GM18498 (cell line): ENCODE data around the gene KIRREL3.

Experiments used
- ATAC-seq: cut with Tn5 transposase; IDR thresholded peaks from one replicate; pipeline ENCODE4 v1.9.1; 2021; ENCODE audit warnings: mild to moderate bottlenecking, moderate library complexity; ENCODE audit not compliant: unreplicated experiment

Gene KIRREL3

GRCh38 chr11:126589492-126589803 lies 411.1 kb downstream of the KIRREL3 start:
- ATAC-seq = no peak

GRCh38 chr11:126588630-126589491 lies 411.7 kb downstream of the KIRREL3 start:
- no peak for ATAC-seq

GRCh38 chr11:126587541-126587940 lies 413.0 kb downstream of the KIRREL3 start:
- no peak for ATAC-seq

- ATAC-seq = no peak
Measured at GRCh38 chr11:126585774-126586491, 414.6 kb downstream of the KIRREL3 start.

- no peak for ATAC-seq
Measured at GRCh38 chr11:126585388-126585773, 415.2 kb downstream of the KIRREL3 start.

- no peak for ATAC-seq
Measured at GRCh38 chr11:126583594-126584427, 416.8 kb downstream of the KIRREL3 start.

- no peak for ATAC-seq
Measured at GRCh38 chr11:126583101-126583500, 417.5 kb downstream of the KIRREL3 start.

GRCh38 chr11:126581871-126582648 lies 418.5 kb downstream of the KIRREL3 start:
- ATAC-seq = no peak

GRCh38 chr11:126578426-126578825 lies 422.1 kb downstream of the KIRREL3 start:
- ATAC-seq = no peak

GRCh38 chr11:126578021-126578420 lies 422.5 kb downstream of the KIRREL3 start:
- ATAC-seq = no peak

GRCh38 chr11:126575849-126576248 lies 424.7 kb downstream of the KIRREL3 start:
- no peak for ATAC-seq

GRCh38 chr11:126573325-126573978 lies 427.1 kb downstream of the KIRREL3 start:
- no peak for ATAC-seq

GRCh38 chr11:126570489-126570888 lies 430.1 kb downstream of the KIRREL3 start:
- no peak for ATAC-seq

- ATAC-seq = no peak
Measured at GRCh38 chr11:126567419-126567818, 433.2 kb downstream of the KIRREL3 start.

GRCh38 chr11:126564566-126564965 lies 436.0 kb downstream of the KIRREL3 start:
- no peak for ATAC-seq

GRCh38 chr11:126561327-126561893 lies 439.2 kb downstream of the KIRREL3 start:
- ATAC-seq = no peak

GRCh38 chr11:126560221-126560620 lies 440.3 kb downstream of the KIRREL3 start:
- ATAC-seq = no peak

GRCh38 chr11:126548581-126549550 lies 451.7 kb downstream of the KIRREL3 start:
- ATAC-seq = no peak

GRCh38 chr11:126547691-126548090 lies 452.9 kb downstream of the KIRREL3 start:
- no peak for ATAC-seq
